K562 (cell line): ENCODE data around the gene IGF2R.

ENCODE experiments used
- ATF7 ChIP-seq: fragments of 450-650 bp; IDR thresholded peaks from 2 replicates; pipeline ENCODE4 v1.7.1; 2014; ENCODE audit warnings: mild to moderate bottlenecking, moderate library complexity
- CTCF ChIP-seq, 3 experiments: IDR thresholded peaks in 2 of 3; conservative IDR thresholded peaks in 1 of 3; 2 replicates each; pipeline ENCODE4 v1.5.1; 2011 to 2012; ENCODE audit warnings: low read length in 3 of 3, mild to moderate bottlenecking in 3 of 3, control low read depth in 2 of 3, improper control_type of control experiment in 1 of 3, inconsistent platforms in 1 of 3, low read depth in 1 of 3, mixed read lengths in 1 of 3, moderate library complexity in 1 of 3; ENCODE audit not compliant: insufficient read depth in 2 of 3
- LARP7 ChIP-seq: fragments of 450-650 bp; IDR thresholded peaks from 2 replicates; pipeline ENCODE4 v1.6.1; 2016
- PREB ChIP-seq: sonication (generic); formaldehyde crosslinking; IDR thresholded peaks from 2 replicates; pipeline ENCODE4 v1.8.1; 2023; ENCODE audit warnings: mild to moderate bottlenecking, missing genetic modification reagents
- SNIP1 ChIP-seq: fragments of 450-650 bp; IDR thresholded peaks from 2 replicates; pipeline ENCODE4 v1.7.1; 2017; ENCODE audit warnings: low read depth, mild to moderate bottlenecking
- ZZZ3 ChIP-seq: fragments of 450-650 bp; IDR thresholded peaks from 2 replicates; pipeline ENCODE4 v1.6.1; 2016; ENCODE audit warnings: antibody characterized with exemption, mild to moderate bottlenecking, moderate library complexity

GRCh38 chr6:160042788-160043301 is 74.0 kb downstream of the IGF2R start:
- TF ChIP-seq LARP7, result no peak
- TF ChIP-seq PREB, result no peak
- no peak for TF ChIP-seq CTCF (IDR thresholded peaks at IDR 0.05 in 2 of 3, conservative IDR thresholded peaks at IDR 0.05 in 1 of 3; ENCODE audit: insufficient read depth in 2 of 3, low read depth in 1 of 3, low read length in 3 of 3)
- no peak for TF ChIP-seq ATF7
- no peak for TF ChIP-seq SNIP1
- no peak for TF ChIP-seq ZZZ3
